WTC11 (cell line): ENCODE results near the gene RBM28. TPM values are rescaled to one million over a fixed set of nuclear protein-coding genes. Genes with fewer than 3 reads are reported as not detected.
A peak's percentile ranks its signal among the peaks of the same experiment; 100 is the strongest.

Source experiments
- ATAC-seq: fragments of 200-7000 bp; cut with Tn5 transposase; 2 replicates; pipeline ENCODE4 v1.10.0; 2021; ENCODE audit warnings: mild to moderate bottlenecking, moderate library complexity
- CTCF ChIA-PET: fragments of 300-600 bp; sonication (Branson Sonifier 250); formaldehyde crosslinking; loops from one replicate; lab custom pipeline; 2021; ENCODE audit warnings: antibody characterized with exemption; lab: Charles Lee
- POLR2A ChIA-PET: fragments of 350-600 bp; sonication (Branson Sonifier 250); formaldehyde crosslinking; loops from one replicate; lab custom pipeline; 2021; ENCODE audit warnings: antibody characterized with exemption; lab: Charles Lee
- DNase-seq: peaks from one replicate; pipeline ENCODE4 v3.0.0; 2021; ENCODE audit warnings: low spot score
- H3K27ac Mint-ChIP-seq: 2 replicates; pipeline ENCODE4 v1.8.0; 2021; ENCODE audit warnings: mixed read lengths
- H3K27me3 Mint-ChIP-seq: 2 replicates; pipeline ENCODE4 v1.8.0; 2021; ENCODE audit warnings: low read depth, mild to moderate bottlenecking, moderate library complexity, mixed read lengths
- H3K36me3 Mint-ChIP-seq: 2 replicates; pipeline ENCODE4 v1.8.0; 2021; ENCODE audit warnings: mixed read lengths
- H3K4me1 Mint-ChIP-seq: 2 replicates; pipeline ENCODE4 v1.8.0; 2022; ENCODE audit warnings: mixed read lengths
- H3K4me3 Mint-ChIP-seq: 2 replicates; pipeline ENCODE4 v1.8.0; 2021; ENCODE audit warnings: mild to moderate bottlenecking, moderate library complexity, mixed read lengths
- H3K9me3 Mint-ChIP-seq: 2 replicates; pipeline ENCODE4 v1.8.0; 2021; ENCODE audit warnings: mixed read lengths
- CREB1 ChIP-seq: sonication (generic); formaldehyde crosslinking; IDR thresholded peaks from 2 replicates; pipeline ENCODE4 v1.8.0; 2023; ENCODE audit warnings: mild to moderate bottlenecking, missing genetic modification reagents
- ESRRA ChIP-seq: sonication (generic); formaldehyde crosslinking; IDR thresholded peaks from 2 replicates; pipeline ENCODE4 v1.8.1; 2022; ENCODE audit warnings: mild to moderate bottlenecking, missing genetic modification reagents, borderline replicate concordance
- ETV6 ChIP-seq: sonication (generic); formaldehyde crosslinking; IDR thresholded peaks from 2 replicates; pipeline ENCODE4 v1.8.1; 2022; ENCODE audit warnings: mild to moderate bottlenecking, missing genetic modification reagents
- FOXJ3 ChIP-seq: sonication (generic); formaldehyde crosslinking; IDR thresholded peaks from 2 replicates; pipeline ENCODE4 v1.9.0; 2021; ENCODE audit warnings: missing genetic modification reagents, mild to moderate bottlenecking, borderline replicate concordance
- IRF2 ChIP-seq: sonication (generic); formaldehyde crosslinking; IDR thresholded peaks from 2 replicates; pipeline ENCODE4 v1.8.0; 2022; ENCODE audit warnings: low read depth, missing genetic modification reagents, borderline replicate concordance
- NR1H2 ChIP-seq: sonication (generic); formaldehyde crosslinking; IDR thresholded peaks from 2 replicates; pipeline ENCODE4 v1.9.0; 2021; ENCODE audit warnings: mild to moderate bottlenecking, moderate library complexity, missing genetic modification reagents
- OVOL2 ChIP-seq: fragments of 250-450 bp; sonication (Bioruptor Pico); IDR thresholded peaks from 2 replicates; pipeline ENCODE4 v1.9.0; 2021; ENCODE audit warnings: mild to moderate bottlenecking, borderline replicate concordance
- SMAD4 ChIP-seq: sonication (generic); formaldehyde crosslinking; IDR thresholded peaks from 2 replicates; pipeline ENCODE4 v1.8.0; 2022; ENCODE audit warnings: mild to moderate bottlenecking, missing genetic modification reagents
- ZBTB21 ChIP-seq: sonication (generic); formaldehyde crosslinking; IDR thresholded peaks from 2 replicates; pipeline ENCODE4 v1.8.1; 2023; ENCODE audit warnings: mild to moderate bottlenecking, missing genetic modification reagents, borderline replicate concordance
- ZNF219 ChIP-seq: sonication (generic); formaldehyde crosslinking; IDR thresholded peaks from 2 replicates; pipeline ENCODE4 v1.8.0; 2023; ENCODE audit warnings: missing genetic modification reagents, mild to moderate bottlenecking, borderline replicate concordance
- ZNF416 ChIP-seq: fragments of 250-450 bp; sonication (Bioruptor Pico); IDR thresholded peaks from 2 replicates; pipeline ENCODE4 v1.9.0; 2021; ENCODE audit warnings: mild to moderate bottlenecking, inconsistent platforms
- total RNA-seq: library from RNA; stranded (reverse); gene quantifications from 3 replicates; pipeline ENCODE4 v1.2.3, GENCODE V29; 2021
- TF ChIP-seq, protein P1 (sequence below): sonication (generic); formaldehyde crosslinking; IDR thresholded peaks from 2 replicates; pipeline ENCODE4 v1.8.1; 2023; ENCODE audit warnings: mild to moderate bottlenecking, missing genetic modification reagents
- TF ChIP-seq, protein P2 (sequence below): sonication (generic); formaldehyde crosslinking; IDR thresholded peaks from 2 replicates; pipeline ENCODE4 v1.8.1; 2023; ENCODE audit warnings: mild to moderate bottlenecking, missing genetic modification reagents, borderline replicate concordance
- TF ChIP-seq, protein P3 (sequence below): fragments of 200-600 bp; IDR thresholded peaks from 2 replicates; pipeline ENCODE4 v1.8.0; 2022; ENCODE audit warnings: antibody characterized with exemption
- TF ChIP-seq, protein P4 (sequence below): sonication (generic); formaldehyde crosslinking; IDR thresholded peaks from 2 replicates; pipeline ENCODE4 v1.8.0; 2023; ENCODE audit warnings: missing genetic modification reagents, mild to moderate bottlenecking, borderline replicate concordance
- TF ChIP-seq, protein P5 (sequence below): sonication (generic); formaldehyde crosslinking; IDR thresholded peaks from 2 replicates; pipeline ENCODE4 v1.8.1; 2023; ENCODE audit warnings: mild to moderate bottlenecking, missing genetic modification reagents, moderate library complexity
- TF ChIP-seq, protein P6 (sequence below): sonication (generic); formaldehyde crosslinking; IDR thresholded peaks from 2 replicates; pipeline ENCODE4 v1.8.1; 2023; ENCODE audit warnings: mild to moderate bottlenecking, missing genetic modification reagents, moderate library complexity
- TF ChIP-seq, protein P7 (sequence below): sonication (generic); formaldehyde crosslinking; IDR thresholded peaks from 2 replicates; pipeline ENCODE4 v1.8.1; 2023; ENCODE audit warnings: mild to moderate bottlenecking, missing genetic modification reagents

RBM28 gene
- total RNA-seq, 1 experiment from 2014 or later, result 66.1 TPM

DNA sequence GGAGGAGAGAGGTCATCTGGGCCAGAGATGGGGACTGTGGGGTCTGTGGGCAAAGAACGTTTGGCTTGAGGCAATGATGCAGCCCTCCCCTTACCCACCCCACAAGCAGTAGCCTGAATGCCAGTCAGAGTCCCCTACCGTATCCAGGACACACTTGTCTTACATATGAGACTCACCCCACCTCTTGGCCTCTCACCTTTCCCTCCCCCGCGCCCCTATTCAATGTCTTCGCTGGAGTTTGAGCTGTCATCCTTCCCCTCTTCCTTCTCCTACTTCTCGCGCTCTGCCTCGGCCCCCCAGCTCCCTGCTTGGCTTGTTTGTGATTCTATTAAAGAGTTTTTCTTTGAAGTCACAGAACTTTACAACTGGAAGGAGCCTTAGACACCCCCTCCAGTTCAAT, 8.9 kb upstream of the RBM28 start:
- no peak overlapping the region for H3K27ac Mint-ChIP-seq
- no peaks in the 10 kb centered on the region for H3K36me3 Mint-ChIP-seq
- peaks cover 85% of the 10 kb centered on the region for H3K27me3 Mint-ChIP-seq
- H3K9me3 Mint-ChIP-seq, result no peaks in the 10 kb centered on the region
- TF ChIP-seq SMAD4 (CRISPR knock-in tag) (no peak), ZBTB21 (CRISPR knock-in tag) (no peak)
- TF ChIP-seq, protein P1, sequence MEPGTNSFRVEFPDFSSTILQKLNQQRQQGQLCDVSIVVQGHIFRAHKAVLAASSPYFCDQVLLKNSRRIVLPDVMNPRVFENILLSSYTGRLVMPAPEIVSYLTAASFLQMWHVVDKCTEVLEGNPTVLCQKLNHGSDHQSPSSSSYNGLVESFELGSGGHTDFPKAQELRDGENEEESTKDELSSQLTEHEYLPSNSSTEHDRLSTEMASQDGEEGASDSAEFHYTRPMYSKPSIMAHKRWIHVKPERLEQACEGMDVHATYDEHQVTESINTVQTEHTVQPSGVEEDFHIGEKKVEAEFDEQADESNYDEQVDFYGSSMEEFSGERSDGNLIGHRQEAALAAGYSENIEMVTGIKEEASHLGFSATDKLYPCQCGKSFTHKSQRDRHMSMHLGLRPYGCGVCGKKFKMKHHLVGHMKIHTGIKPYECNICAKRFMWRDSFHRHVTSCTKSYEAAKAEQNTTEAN (CRISPR knock-in tag), result no peak
- ChIA-PET CTCF (interaction anchor here (0.9 to 1.5 kb wide), 5 partner anchors 10 to 107 kb away, joined by 3 to 16 read pairs (median 5); no protein-coding TSS in a partner anchor), POLR2A (interaction anchor here (1.1 kb wide), 1 partner anchor 35 kb away, joined by 3 read pairs; no protein-coding TSS in a partner anchor)
- DNase-seq (no peak), ATAC-seq (no peak)
- H3K4me1 Mint-ChIP-seq, result peaks cover 9% of the 10 kb centered on the region
- no peak overlapping the region for H3K4me3 Mint-ChIP-seq

DNA sequence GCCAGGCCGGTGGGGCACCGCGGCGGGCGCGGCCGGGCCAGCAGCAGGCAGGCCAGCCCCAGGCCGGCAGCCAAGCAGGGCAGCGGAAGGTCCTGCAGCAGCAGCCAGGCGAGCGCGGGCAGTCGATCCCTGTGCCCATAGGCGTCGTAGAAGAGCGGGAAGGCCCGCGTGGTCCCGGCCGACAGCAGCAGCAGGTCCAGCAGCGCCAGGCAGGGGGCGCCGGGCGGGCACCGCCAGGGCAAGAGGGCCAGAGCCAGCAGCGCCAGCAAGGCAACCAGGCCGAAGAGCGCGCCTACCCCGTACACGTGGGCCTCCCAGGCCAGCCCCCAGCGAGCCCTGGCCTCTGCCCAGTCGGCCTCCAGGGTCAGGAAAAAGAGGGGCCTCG, 8.4 kb upstream of the RBM28 start:
- H3K4me1 Mint-ChIP-seq, result peaks cover 6% of the 10 kb centered on the region
- POLR2A ChIA-PET, result no interaction called here
- peak; percentile 82 for ATAC-seq
- no peak overlapping the region for H3K4me3 Mint-ChIP-seq
- H3K9me3 Mint-ChIP-seq, result no peaks in the 10 kb centered on the region
- H3K27me3 Mint-ChIP-seq, result peaks cover 84% of the 10 kb centered on the region
- no peaks in the 10 kb centered on the region for H3K36me3 Mint-ChIP-seq
- H3K27ac Mint-ChIP-seq, result no peak overlapping the region
- DNase-seq, result peak; percentile 88
- CTCF ChIA-PET, result interaction anchor here (0.9 to 5.5 kb wide), 6 partner anchors 29 to 108 kb away, joined by 3 to 125 read pairs (median 10); no protein-coding TSS in a partner anchor
- TF ChIP-seq CREB1 (CRISPR knock-in tag), result peak; percentile 95
- TF ChIP-seq SMAD4 (CRISPR knock-in tag), result no peak
- no peak for TF ChIP-seq OVOL2 (CRISPR knock-in tag)
- no peak for TF ChIP-seq FOXJ3
- no peak; the same call in 1 of the 2 replicates for TF ChIP-seq IRF2 (CRISPR knock-in tag)
- TF ChIP-seq ESRRA, result peak; percentile 94
- TF ChIP-seq, protein P2, sequence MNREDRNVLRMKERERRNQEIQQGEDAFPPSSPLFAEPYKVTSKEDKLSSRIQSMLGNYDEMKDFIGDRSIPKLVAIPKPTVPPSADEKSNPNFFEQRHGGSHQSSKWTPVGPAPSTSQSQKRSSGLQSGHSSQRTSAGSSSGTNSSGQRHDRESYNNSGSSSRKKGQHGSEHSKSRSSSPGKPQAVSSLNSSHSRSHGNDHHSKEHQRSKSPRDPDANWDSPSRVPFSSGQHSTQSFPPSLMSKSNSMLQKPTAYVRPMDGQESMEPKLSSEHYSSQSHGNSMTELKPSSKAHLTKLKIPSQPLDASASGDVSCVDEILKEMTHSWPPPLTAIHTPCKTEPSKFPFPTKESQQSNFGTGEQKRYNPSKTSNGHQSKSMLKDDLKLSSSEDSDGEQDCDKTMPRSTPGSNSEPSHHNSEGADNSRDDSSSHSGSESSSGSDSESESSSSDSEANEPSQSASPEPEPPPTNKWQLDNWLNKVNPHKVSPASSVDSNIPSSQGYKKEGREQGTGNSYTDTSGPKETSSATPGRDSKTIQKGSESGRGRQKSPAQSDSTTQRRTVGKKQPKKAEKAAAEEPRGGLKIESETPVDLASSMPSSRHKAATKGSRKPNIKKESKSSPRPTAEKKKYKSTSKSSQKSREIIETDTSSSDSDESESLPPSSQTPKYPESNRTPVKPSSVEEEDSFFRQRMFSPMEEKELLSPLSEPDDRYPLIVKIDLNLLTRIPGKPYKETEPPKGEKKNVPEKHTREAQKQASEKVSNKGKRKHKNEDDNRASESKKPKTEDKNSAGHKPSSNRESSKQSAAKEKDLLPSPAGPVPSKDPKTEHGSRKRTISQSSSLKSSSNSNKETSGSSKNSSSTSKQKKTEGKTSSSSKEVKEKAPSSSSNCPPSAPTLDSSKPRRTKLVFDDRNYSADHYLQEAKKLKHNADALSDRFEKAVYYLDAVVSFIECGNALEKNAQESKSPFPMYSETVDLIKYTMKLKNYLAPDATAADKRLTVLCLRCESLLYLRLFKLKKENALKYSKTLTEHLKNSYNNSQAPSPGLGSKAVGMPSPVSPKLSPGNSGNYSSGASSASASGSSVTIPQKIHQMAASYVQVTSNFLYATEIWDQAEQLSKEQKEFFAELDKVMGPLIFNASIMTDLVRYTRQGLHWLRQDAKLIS (CRISPR knock-in tag), result peak; percentile 89; the same call in 1 of the 2 replicates
- TF ChIP-seq, protein P3, sequence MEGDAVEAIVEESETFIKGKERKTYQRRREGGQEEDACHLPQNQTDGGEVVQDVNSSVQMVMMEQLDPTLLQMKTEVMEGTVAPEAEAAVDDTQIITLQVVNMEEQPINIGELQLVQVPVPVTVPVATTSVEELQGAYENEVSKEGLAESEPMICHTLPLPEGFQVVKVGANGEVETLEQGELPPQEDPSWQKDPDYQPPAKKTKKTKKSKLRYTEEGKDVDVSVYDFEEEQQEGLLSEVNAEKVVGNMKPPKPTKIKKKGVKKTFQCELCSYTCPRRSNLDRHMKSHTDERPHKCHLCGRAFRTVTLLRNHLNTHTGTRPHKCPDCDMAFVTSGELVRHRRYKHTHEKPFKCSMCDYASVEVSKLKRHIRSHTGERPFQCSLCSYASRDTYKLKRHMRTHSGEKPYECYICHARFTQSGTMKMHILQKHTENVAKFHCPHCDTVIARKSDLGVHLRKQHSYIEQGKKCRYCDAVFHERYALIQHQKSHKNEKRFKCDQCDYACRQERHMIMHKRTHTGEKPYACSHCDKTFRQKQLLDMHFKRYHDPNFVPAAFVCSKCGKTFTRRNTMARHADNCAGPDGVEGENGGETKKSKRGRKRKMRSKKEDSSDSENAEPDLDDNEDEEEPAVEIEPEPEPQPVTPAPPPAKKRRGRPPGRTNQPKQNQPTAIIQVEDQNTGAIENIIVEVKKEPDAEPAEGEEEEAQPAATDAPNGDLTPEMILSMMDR, result peak; percentile 63
- TF ChIP-seq, protein P4, sequence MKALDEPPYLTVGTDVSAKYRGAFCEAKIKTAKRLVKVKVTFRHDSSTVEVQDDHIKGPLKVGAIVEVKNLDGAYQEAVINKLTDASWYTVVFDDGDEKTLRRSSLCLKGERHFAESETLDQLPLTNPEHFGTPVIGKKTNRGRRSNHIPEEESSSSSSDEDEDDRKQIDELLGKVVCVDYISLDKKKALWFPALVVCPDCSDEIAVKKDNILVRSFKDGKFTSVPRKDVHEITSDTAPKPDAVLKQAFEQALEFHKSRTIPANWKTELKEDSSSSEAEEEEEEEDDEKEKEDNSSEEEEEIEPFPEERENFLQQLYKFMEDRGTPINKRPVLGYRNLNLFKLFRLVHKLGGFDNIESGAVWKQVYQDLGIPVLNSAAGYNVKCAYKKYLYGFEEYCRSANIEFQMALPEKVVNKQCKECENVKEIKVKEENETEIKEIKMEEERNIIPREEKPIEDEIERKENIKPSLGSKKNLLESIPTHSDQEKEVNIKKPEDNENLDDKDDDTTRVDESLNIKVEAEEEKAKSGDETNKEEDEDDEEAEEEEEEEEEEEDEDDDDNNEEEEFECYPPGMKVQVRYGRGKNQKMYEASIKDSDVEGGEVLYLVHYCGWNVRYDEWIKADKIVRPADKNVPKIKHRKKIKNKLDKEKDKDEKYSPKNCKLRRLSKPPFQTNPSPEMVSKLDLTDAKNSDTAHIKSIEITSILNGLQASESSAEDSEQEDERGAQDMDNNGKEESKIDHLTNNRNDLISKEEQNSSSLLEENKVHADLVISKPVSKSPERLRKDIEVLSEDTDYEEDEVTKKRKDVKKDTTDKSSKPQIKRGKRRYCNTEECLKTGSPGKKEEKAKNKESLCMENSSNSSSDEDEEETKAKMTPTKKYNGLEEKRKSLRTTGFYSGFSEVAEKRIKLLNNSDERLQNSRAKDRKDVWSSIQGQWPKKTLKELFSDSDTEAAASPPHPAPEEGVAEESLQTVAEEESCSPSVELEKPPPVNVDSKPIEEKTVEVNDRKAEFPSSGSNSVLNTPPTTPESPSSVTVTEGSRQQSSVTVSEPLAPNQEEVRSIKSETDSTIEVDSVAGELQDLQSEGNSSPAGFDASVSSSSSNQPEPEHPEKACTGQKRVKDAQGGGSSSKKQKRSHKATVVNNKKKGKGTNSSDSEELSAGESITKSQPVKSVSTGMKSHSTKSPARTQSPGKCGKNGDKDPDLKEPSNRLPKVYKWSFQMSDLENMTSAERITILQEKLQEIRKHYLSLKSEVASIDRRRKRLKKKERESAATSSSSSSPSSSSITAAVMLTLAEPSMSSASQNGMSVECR (CRISPR knock-in tag), result peak; percentile 93
- no peak for TF ChIP-seq ZNF416
- peak; percentile 98 for TF ChIP-seq ETV6 (CRISPR knock-in tag)
- TF ChIP-seq, protein P5, sequence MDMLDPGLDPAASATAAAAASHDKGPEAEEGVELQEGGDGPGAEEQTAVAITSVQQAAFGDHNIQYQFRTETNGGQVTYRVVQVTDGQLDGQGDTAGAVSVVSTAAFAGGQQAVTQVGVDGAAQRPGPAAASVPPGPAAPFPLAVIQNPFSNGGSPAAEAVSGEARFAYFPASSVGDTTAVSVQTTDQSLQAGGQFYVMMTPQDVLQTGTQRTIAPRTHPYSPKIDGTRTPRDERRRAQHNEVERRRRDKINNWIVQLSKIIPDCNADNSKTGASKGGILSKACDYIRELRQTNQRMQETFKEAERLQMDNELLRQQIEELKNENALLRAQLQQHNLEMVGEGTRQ (CRISPR knock-in tag), result peak; percentile 53
- TF ChIP-seq, protein P6, sequence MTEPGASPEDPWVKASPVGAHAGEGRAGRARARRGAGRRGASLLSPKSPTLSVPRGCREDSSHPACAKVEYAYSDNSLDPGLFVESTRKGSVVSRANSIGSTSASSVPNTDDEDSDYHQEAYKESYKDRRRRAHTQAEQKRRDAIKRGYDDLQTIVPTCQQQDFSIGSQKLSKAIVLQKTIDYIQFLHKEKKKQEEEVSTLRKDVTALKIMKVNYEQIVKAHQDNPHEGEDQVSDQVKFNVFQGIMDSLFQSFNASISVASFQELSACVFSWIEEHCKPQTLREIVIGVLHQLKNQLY (CRISPR knock-in tag), result peak; percentile 59; the same call in 1 of the 2 replicates
- TF ChIP-seq ZNF219 (CRISPR knock-in tag), result no peak
- TF ChIP-seq, protein P7, sequence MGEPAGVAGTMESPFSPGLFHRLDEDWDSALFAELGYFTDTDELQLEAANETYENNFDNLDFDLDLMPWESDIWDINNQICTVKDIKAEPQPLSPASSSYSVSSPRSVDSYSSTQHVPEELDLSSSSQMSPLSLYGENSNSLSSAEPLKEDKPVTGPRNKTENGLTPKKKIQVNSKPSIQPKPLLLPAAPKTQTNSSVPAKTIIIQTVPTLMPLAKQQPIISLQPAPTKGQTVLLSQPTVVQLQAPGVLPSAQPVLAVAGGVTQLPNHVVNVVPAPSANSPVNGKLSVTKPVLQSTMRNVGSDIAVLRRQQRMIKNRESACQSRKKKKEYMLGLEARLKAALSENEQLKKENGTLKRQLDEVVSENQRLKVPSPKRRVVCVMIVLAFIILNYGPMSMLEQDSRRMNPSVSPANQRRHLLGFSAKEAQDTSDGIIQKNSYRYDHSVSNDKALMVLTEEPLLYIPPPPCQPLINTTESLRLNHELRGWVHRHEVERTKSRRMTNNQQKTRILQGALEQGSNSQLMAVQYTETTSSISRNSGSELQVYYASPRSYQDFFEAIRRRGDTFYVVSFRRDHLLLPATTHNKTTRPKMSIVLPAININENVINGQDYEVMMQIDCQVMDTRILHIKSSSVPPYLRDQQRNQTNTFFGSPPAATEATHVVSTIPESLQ (CRISPR knock-in tag), result no peak
- no peak for TF ChIP-seq NR1H2
